Astrocyte (in vitro differentiated cells and primary cell): ENCODE data around the gene GIMAP6.

Source experiments
- EZH2 ChIP-seq: IDR thresholded peaks from 2 replicates; pipeline ENCODE4 v1.6.1; 2012; ENCODE audit warnings: mild to moderate bottlenecking, low read length, inconsistent platforms; ENCODE audit not compliant: insufficient read depth
- TF ChIP-seq, protein P1 (sequence below): IDR thresholded peaks from 2 replicates; pipeline ENCODE4 v1.5.1; 2011; ENCODE audit warnings: low read depth, mild to moderate bottlenecking, inconsistent platforms, low read length, moderate library complexity; ENCODE audit not compliant: insufficient read depth

DNA sequence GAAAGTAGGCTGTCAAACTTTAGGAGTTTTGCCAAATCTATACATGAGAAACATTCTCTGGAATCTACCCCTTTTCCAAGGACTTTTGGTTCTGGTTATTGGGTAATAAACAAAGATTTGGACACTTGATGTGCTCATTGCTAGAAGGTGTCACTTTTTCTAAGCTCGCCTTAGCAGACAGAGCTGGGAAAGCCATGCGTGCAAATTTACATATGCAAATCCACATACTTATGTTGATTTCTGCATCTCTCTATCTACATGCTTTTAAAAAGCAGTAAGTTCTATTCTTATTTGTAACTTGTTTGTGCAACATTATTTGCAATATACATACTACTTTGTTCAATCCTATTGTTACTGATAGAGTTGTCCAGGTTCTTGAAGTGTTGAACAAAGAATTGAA is 22.5 kb upstream of the GIMAP6 start:
- TF ChIP-seq, protein P1, sequence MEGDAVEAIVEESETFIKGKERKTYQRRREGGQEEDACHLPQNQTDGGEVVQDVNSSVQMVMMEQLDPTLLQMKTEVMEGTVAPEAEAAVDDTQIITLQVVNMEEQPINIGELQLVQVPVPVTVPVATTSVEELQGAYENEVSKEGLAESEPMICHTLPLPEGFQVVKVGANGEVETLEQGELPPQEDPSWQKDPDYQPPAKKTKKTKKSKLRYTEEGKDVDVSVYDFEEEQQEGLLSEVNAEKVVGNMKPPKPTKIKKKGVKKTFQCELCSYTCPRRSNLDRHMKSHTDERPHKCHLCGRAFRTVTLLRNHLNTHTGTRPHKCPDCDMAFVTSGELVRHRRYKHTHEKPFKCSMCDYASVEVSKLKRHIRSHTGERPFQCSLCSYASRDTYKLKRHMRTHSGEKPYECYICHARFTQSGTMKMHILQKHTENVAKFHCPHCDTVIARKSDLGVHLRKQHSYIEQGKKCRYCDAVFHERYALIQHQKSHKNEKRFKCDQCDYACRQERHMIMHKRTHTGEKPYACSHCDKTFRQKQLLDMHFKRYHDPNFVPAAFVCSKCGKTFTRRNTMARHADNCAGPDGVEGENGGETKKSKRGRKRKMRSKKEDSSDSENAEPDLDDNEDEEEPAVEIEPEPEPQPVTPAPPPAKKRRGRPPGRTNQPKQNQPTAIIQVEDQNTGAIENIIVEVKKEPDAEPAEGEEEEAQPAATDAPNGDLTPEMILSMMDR: no peak
- no peak for TF ChIP-seq EZH2
